RWPE2 (cell line): Measurements from ENCODE around the gene PDE11A.

ENCODE experiments used
- ATAC-seq: fragments of 200-7000 bp; cut with Tn5 transposase; 3 replicates; pipeline ENCODE4 v1.9.1; 2021; ENCODE audit warnings: low read depth
- DNase-seq: peaks from one replicate; pipeline ENCODE4 v3.0.0-alpha.2; 2020; ENCODE audit warnings: low spot score
- H3K27ac ChIP-seq: fragments of 450-650 bp; 2 replicates; pipeline ENCODE4 v1.5.1; 2017; ENCODE audit warnings: mild to moderate bottlenecking; ENCODE audit not compliant: poor library complexity, severe bottlenecking
- H3K27me3 ChIP-seq: fragments of 250-450 bp; sonication (Bioruptor Pico); 2 replicates; pipeline ENCODE4 v1.5.1; 2021; ENCODE audit warnings: mild to moderate bottlenecking, moderate library complexity; ENCODE audit not compliant: insufficient read depth, poor library complexity, severe bottlenecking
- H3K36me3 ChIP-seq: fragments of 250-450 bp; sonication (Bioruptor Pico); 2 replicates; pipeline ENCODE4 v1.5.1; 2020; ENCODE audit warnings: low read depth, mild to moderate bottlenecking, moderate library complexity
- H3K4me1 ChIP-seq: fragments of 250-450 bp; sonication (Bioruptor Pico); 2 replicates; pipeline ENCODE4 v1.5.1; 2021; ENCODE audit warnings: mild to moderate bottlenecking, moderate library complexity; ENCODE audit not compliant: insufficient read depth, poor library complexity, severe bottlenecking
- H3K4me3 ChIP-seq: fragments of 250-450 bp; sonication (Bioruptor Pico); 2 replicates; pipeline ENCODE4 v1.5.1; 2021; ENCODE audit warnings: mild to moderate bottlenecking, moderate library complexity; ENCODE audit not compliant: severe bottlenecking
- H3K9me3 ChIP-seq: fragments of 250-450 bp; sonication (Bioruptor Pico); 2 replicates; pipeline ENCODE4 v1.5.1; 2021; ENCODE audit warnings: mild to moderate bottlenecking, moderate library complexity; ENCODE audit not compliant: severe bottlenecking
- CTCF ChIP-seq: fragments of 450-650 bp; IDR thresholded peaks from one replicate; pipeline ENCODE4 v1.5.1; 2017; ENCODE audit warnings: mild to moderate bottlenecking, moderate library complexity; ENCODE audit not compliant: poor library complexity, severe bottlenecking

PDE11A gene

GRCh38 chr2:177692042-177692782, 380.4 kb downstream of the PDE11A start:
- DNase-seq (no peak), ATAC-seq (peak; percentile 63)
- TF ChIP-seq CTCF, result no peak
- Histone ChIP-seq H3K36me3 (no peaks in the 10 kb centered on the region), H3K27me3 (no peaks in the 10 kb centered on the region), H3K27ac (no peak overlapping the region), H3K9me3 (no peaks in the 10 kb centered on the region), H3K4me3 (no peak overlapping the region), H3K4me1 (peaks cover 5% of the 10 kb centered on the region)

- Histone ChIP-seq H3K27ac (no peak overlapping the region), H3K36me3 (no peaks in the 10 kb centered on the region), H3K4me1 (peaks cover 5% of the 10 kb centered on the region), H3K9me3 (no peaks in the 10 kb centered on the region), H3K27me3 (no peaks in the 10 kb centered on the region), H3K4me3 (no peak overlapping the region)
- no peak for DNase-seq
- ATAC-seq, result no peak
- no peak for TF ChIP-seq CTCF
Measured at GRCh38 chr2:177691177-177691576, 381.4 kb downstream of the PDE11A start.

- TF ChIP-seq CTCF, result no peak
Measured at GRCh38 chr2:177689623-177690022, 383.0 kb downstream of the PDE11A start.

GRCh38 chr2:177688844-177689243, 383.7 kb downstream of the PDE11A start:
- DNase-seq, result no peak
- H3K27me3 ChIP-seq, result no peaks in the 10 kb centered on the region
- no peak overlapping the region for H3K27ac ChIP-seq
- no peaks in the 10 kb centered on the region for H3K9me3 ChIP-seq
- H3K36me3 ChIP-seq, result no peaks in the 10 kb centered on the region
- ATAC-seq, result no peak
- no peak overlapping the region for H3K4me3 ChIP-seq
- peaks cover 5% of the 10 kb centered on the region for H3K4me1 ChIP-seq
- TF ChIP-seq CTCF, result no peak

More at GRCh38 chr2:177689623-177690022, 383.0 kb downstream of the PDE11A start:
- no peak for ATAC-seq
- H3K9me3 ChIP-seq, result no peaks in the 10 kb centered on the region
- DNase-seq, result no peak
- no peaks in the 10 kb centered on the region for H3K36me3 ChIP-seq
- H3K27me3 ChIP-seq, result no peaks in the 10 kb centered on the region
- peaks cover 5% of the 10 kb centered on the region for H3K4me1 ChIP-seq
- no peak overlapping the region for H3K27ac ChIP-seq
- H3K4me3 ChIP-seq, result no peak overlapping the region

- Histone ChIP-seq H3K4me1 (no peaks in the 10 kb centered on the region), H3K9me3 (no peaks in the 10 kb centered on the region), H3K27me3 (no peaks in the 10 kb centered on the region), H3K4me3 (no peak overlapping the region), H3K27ac (no peak overlapping the region), H3K36me3 (no peaks in the 10 kb centered on the region)
- DNase-seq (no peak), ATAC-seq (no peak)
- TF ChIP-seq CTCF, result no peak
Measured at GRCh38 chr2:177683661-177684069, 388.9 kb downstream of the PDE11A start.
